SU-DHL-6 (cell line): ENCODE data around the gene NXPH4.

ENCODE experiments used
- EZH2phosphoT487 ChIP-seq: fragments of 200-600 bp; sonication (generic), shearing (Covaris generic); conservative IDR thresholded peaks from 2 replicates; pipeline ENCODE4 v1.6.1; 2018; ENCODE audit warnings: mild to moderate bottlenecking, antibody characterized with exemption, low read length, moderate library complexity, mixed read lengths
- TF ChIP-seq, protein P1 (sequence below): fragments of 200-600 bp; sonication (generic); IDR thresholded peaks from one replicate; pipeline ENCODE4 v1.5.1; 2017; ENCODE audit warnings: antibody characterized with exemption, mild to moderate bottlenecking, low read length, moderate library complexity; ENCODE audit not compliant: insufficient read depth, poor library complexity, severe bottlenecking

DNA sequence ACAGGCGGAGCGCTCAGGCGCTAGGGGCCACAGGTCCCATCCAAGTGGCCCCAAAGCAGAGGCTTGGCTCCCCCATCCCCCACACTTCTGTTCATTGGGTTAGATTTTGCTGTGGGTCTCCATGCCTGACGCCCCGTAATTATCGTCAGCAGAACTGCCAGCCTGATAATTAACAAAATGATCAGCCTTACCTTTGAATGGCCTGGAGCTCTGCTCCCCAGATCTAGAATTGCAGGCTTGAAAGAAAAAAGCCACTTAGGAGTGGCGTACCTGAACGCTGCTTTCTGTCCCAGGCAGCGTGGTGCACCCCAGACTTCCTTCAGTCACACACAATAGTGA lies 40.5 kb upstream of the NXPH4 start:
- TF ChIP-seq, protein P1, sequence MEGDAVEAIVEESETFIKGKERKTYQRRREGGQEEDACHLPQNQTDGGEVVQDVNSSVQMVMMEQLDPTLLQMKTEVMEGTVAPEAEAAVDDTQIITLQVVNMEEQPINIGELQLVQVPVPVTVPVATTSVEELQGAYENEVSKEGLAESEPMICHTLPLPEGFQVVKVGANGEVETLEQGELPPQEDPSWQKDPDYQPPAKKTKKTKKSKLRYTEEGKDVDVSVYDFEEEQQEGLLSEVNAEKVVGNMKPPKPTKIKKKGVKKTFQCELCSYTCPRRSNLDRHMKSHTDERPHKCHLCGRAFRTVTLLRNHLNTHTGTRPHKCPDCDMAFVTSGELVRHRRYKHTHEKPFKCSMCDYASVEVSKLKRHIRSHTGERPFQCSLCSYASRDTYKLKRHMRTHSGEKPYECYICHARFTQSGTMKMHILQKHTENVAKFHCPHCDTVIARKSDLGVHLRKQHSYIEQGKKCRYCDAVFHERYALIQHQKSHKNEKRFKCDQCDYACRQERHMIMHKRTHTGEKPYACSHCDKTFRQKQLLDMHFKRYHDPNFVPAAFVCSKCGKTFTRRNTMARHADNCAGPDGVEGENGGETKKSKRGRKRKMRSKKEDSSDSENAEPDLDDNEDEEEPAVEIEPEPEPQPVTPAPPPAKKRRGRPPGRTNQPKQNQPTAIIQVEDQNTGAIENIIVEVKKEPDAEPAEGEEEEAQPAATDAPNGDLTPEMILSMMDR = no peak
- no peak for TF ChIP-seq EZH2phosphoT487
